Adipocyte (in vitro differentiated cells): Measurements from ENCODE around the gene COTL1.
"Not testable (repeated sequence)": the region's sequence is repeated elsewhere in the genome, so short reads cannot be mapped to it uniquely, and the experiment has no call there.

Experiments used
- DNase-seq: peaks from one replicate; pipeline ENCODE4 v3.0.0-alpha.2; 2015; ENCODE audit warnings: low read depth
- H3K27me3 ChIP-seq: replicated peaks from 2 replicates; pipeline ENCODE4 v1.7.0; 2013; ENCODE audit warnings: mild to moderate bottlenecking, low read length, moderate library complexity; ENCODE audit not compliant: control insufficient read depth, insufficient read depth
- H3K36me3 ChIP-seq: 2 replicates; pipeline ENCODE4 v1.7.0; 2013; ENCODE audit warnings: low read length, mild to moderate bottlenecking, moderate library complexity; ENCODE audit not compliant: control insufficient read depth, insufficient read depth, severe bottlenecking
- H3K4me1 ChIP-seq: 2 replicates; pipeline ENCODE4 v1.7.0; 2013; ENCODE audit warnings: mild to moderate bottlenecking, low read length, moderate library complexity; ENCODE audit not compliant: control insufficient read depth, insufficient read depth
- H3K4me3 ChIP-seq: 2 replicates; pipeline ENCODE4 v1.7.0; 2013; ENCODE audit warnings: mild to moderate bottlenecking, low read length, moderate library complexity
- H3K9ac ChIP-seq: 2 replicates; pipeline ENCODE4 v1.7.0; 2013; ENCODE audit warnings: mild to moderate bottlenecking, low read length, moderate library complexity
- H3K9me3 ChIP-seq: 2 replicates; pipeline ENCODE4 v1.7.0; 2013; ENCODE audit warnings: mild to moderate bottlenecking, low read length, moderate library complexity; ENCODE audit not compliant: control insufficient read depth

The COTL1 gene

GRCh38 chr16:84641643-84642358 is 23.9 kb upstream of the COTL1 start:
- H3K27me3 ChIP-seq = no peaks in the 10 kb centered on the region
- H3K9me3 ChIP-seq = no peaks in the 10 kb centered on the region
- no peak overlapping the region for H3K9ac ChIP-seq
- H3K4me1 ChIP-seq = peaks cover 21% of the 10 kb centered on the region
- no peaks in the 10 kb centered on the region for H3K36me3 ChIP-seq
- no peak overlapping the region for H3K4me3 ChIP-seq
- DNase-seq = no peak

GRCh38 chr16:84640145-84640544 is 22.3 kb upstream of the COTL1 start:
- Histone ChIP-seq H3K4me3 (no peak overlapping the region), H3K9ac (no peak overlapping the region), H3K4me1 (peaks cover 26% of the 10 kb centered on the region), H3K27me3 (no peaks in the 10 kb centered on the region), H3K36me3 (no peaks in the 10 kb centered on the region), H3K9me3 (no peaks in the 10 kb centered on the region)
- no peak for DNase-seq

- Histone ChIP-seq H3K36me3 (no peaks in the 10 kb centered on the region), H3K9me3 (no peaks in the 10 kb centered on the region), H3K9ac (no peak overlapping the region), H3K27me3 (no peaks in the 10 kb centered on the region), H3K4me3 (no peak overlapping the region), H3K4me1 (peaks cover 22% of the 10 kb centered on the region)
- DNase-seq = no peak
Observed at GRCh38 chr16:84638231-84638806, 20.4 kb upstream of the COTL1 start.

- DNase-seq = no peak
Observed at GRCh38 chr16:84637709-84638108, 19.8 kb upstream of the COTL1 start.

DNA sequence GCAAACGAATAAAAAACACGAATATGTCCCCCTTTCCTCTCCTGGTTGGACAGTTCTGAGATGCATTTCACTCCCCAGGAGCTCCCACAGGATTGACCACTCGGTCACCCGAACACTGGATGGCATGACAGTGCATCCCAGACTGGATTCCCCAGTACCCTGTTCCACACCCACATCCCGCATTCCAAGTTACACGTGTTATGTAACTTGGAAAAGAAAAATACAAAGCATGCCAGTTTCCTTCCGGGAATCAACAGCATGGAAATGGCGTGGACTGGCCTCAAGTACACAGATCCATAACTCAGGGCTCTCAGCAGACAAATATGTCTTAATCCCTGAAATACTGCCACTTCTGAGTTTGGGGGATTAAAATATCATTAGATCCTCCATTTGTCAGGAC is 17.8 kb upstream of the COTL1 start:
- peaks cover 20% of the 10 kb centered on the region for H3K4me1 ChIP-seq
- no peaks in the 10 kb centered on the region for H3K36me3 ChIP-seq
- no peaks in the 10 kb centered on the region for H3K9me3 ChIP-seq
- no peak overlapping the region for H3K4me3 ChIP-seq
- H3K27me3 ChIP-seq = no peaks in the 10 kb centered on the region
- no peak for DNase-seq
- no peak overlapping the region for H3K9ac ChIP-seq

More at GRCh38 chr16:84637709-84638108, 19.8 kb upstream of the COTL1 start:
- Histone ChIP-seq H3K9ac (no peak overlapping the region), H3K4me3 (no peak overlapping the region), H3K9me3 (no peaks in the 10 kb centered on the region), H3K36me3 (no peaks in the 10 kb centered on the region), H3K27me3 (no peaks in the 10 kb centered on the region), H3K4me1 (peaks cover 23% of the 10 kb centered on the region)

DNA sequence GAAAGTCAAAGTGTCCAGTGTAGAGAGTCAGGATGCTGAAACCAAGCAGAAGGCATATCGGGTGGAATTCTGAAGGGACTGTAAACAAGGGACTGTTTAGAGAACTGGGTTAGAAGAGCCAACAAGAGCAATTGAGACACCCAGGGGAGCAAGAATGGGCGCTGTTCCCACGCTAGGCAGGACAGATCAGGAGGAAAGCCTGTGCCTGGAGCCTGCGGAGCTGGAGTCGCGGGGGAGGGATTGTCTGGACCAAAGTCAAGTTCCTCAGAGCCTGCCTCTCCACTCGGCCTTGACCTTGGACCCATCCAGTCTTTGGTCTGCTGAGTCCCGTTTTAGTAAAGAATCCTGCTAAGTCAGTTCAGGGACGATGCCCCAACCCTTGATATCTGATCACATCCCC is 15.7 kb upstream of the COTL1 start:
- Histone ChIP-seq H3K9ac (no peak overlapping the region), H3K27me3 (no peaks in the 10 kb centered on the region), H3K4me1 (peaks cover 20% of the 10 kb centered on the region), H3K4me3 (peak overlapping the region; percentile 28), H3K36me3 (no peaks in the 10 kb centered on the region), H3K9me3 (no peaks in the 10 kb centered on the region)
- no peak for DNase-seq

DNA sequence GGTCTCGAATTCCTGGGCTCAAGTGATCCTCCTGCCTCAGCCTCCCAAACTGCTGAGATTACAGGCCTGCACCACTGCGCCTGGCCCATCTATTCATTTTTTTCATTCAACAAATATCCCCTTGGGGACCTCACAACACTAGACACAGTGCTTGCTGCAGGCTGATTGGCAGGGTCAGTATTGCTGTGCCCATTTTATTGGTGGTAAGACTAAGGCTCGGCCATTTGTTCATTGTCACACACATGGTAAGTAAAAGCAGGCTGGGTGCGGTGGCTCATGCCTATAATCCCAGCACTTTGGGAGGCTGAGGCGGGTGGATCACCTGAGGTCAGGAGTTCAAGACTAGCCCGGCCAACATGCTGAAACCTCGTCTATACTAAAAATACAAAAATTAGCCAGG is 15.0 kb upstream of the COTL1 start:
- not testable (repeated sequence) for DNase-seq, H3K36me3 ChIP-seq, H3K9me3 ChIP-seq, H3K27me3 ChIP-seq, H3K9ac ChIP-seq
- Histone ChIP-seq H3K4me1 (peaks cover 20% of the 10 kb centered on the region), H3K4me3 (peak overlapping the region; percentile 28)

GRCh38 chr16:84631886-84632285 is 14.0 kb upstream of the COTL1 start:
- no peaks in the 10 kb centered on the region for H3K27me3 ChIP-seq
- no peak for DNase-seq
- no peaks in the 10 kb centered on the region for H3K9me3 ChIP-seq
- H3K4me3 ChIP-seq = no peak overlapping the region
- no peaks in the 10 kb centered on the region for H3K36me3 ChIP-seq
- peaks cover 20% of the 10 kb centered on the region for H3K4me1 ChIP-seq
- no peak overlapping the region for H3K9ac ChIP-seq

DNA sequence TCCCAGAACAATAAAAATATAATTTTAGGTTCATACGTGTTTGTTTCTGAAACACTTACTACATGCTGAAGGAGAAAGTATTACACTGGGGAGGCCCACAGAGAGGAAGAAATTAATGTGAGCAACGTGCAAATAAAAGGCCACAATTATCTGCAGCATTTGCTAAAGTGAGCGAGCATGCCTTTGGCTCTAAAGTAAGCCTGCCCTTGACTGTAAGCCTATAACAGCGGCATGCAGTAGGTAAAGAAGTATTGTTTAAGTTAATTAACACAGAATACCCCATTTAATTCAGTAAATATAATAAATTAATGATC is 13.2 kb upstream of the COTL1 start:
- no peak for DNase-seq
- no peaks in the 10 kb centered on the region for H3K27me3 ChIP-seq

DNA sequence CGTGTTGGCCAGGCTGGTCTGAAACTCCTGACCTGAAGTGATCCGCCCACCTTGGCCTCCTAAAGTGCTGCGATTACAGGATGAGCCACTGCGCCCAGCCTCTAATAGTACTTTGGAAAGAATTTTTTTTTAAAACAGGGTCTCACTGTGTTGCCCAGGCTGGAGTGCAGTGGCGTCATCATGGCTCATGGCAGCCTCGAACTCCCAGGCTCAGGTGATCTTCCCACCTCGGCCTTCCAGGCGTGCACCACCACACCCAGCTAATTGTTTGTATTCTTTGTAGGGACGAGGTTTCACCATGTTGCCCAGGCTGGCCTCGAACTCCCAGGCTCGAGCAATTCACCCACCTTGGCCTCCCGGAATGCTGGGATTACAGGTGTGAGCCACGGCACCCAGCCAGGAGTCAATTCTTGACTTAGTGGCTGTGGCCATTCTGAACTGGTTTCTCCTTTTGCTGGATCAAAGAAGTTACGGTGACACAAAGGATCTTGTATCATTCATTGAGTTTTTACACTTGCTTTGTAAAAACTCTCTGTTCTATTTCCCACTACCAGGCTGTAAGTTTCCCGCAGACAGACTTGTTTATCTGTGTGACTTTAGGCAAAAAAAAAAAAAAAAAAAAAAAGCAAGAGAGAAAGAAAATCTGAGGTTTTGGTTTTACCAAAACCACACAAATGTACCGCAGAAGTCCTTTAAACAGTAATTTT is 12.7 kb upstream of the COTL1 start:
- Histone ChIP-seq H3K4me1 (peaks cover 14% of the 10 kb centered on the region), H3K27me3 (no peaks in the 10 kb centered on the region), H3K9ac (no peak overlapping the region), H3K9me3 (no peaks in the 10 kb centered on the region), H3K36me3 (no peaks in the 10 kb centered on the region), H3K4me3 (no peak overlapping the region)
- no peak for DNase-seq

More for the DNA sequence above, 13.2 kb upstream of the COTL1 start:
- H3K4me1 ChIP-seq = peaks cover 19% of the 10 kb centered on the region
- H3K9ac ChIP-seq = no peak overlapping the region
- no peaks in the 10 kb centered on the region for H3K36me3 ChIP-seq
- no peaks in the 10 kb centered on the region for H3K9me3 ChIP-seq
- H3K4me3 ChIP-seq = no peak overlapping the region

GRCh38 chr16:84630009-84630408 is 12.1 kb upstream of the COTL1 start:
- H3K4me1 ChIP-seq = peaks cover 13% of the 10 kb centered on the region
- H3K4me3 ChIP-seq = no peak overlapping the region
- DNase-seq = no peak
- no peak overlapping the region for H3K9ac ChIP-seq
- no peaks in the 10 kb centered on the region for H3K27me3 ChIP-seq
- no peaks in the 10 kb centered on the region for H3K9me3 ChIP-seq
- no peaks in the 10 kb centered on the region for H3K36me3 ChIP-seq
